H1 (cell line): Measurements from ENCODE around the gene ZNF100. TPM values are rescaled to one million over a fixed set of nuclear protein-coding genes. Genes with fewer than 3 reads are reported as not detected.

Experiments
- CTCF ChIA-PET: fragments of 300-600 bp; sonication (Branson Sonifier 250); formaldehyde crosslinking; loops from one replicate; lab custom pipeline; 2021; ENCODE audit not compliant: partially characterized antibody; lab: Charles Lee
- POLR2A ChIA-PET: fragments of 300-600 bp; sonication (Branson Sonifier 250); formaldehyde crosslinking; loops from one replicate; lab custom pipeline; 2021; ENCODE audit warnings: inconsistent platforms; ENCODE audit not compliant: partially characterized antibody; lab: Charles Lee
- DNase-seq, 2 experiments: peaks; one replicate each; pipeline versions ENCODE4 v3.0.0 to v3.0.0-alpha.2; 2010 to 2022; ENCODE audit warnings: low spot score in 2 of 2, low read depth in 1 of 2, mixed read lengths in 1 of 2
- FAIRE-seq: peaks from 2 replicates; lab custom pipeline; 2011; peaks lifted over from hg19 to GRCh38; lab: Jason Lieb, UNC
- H2AFZ ChIP-seq: 2 replicates; pipeline ENCODE4 v1.8.1; 2012; ENCODE audit warnings: low read length, inconsistent platforms
- H2AK5ac ChIP-seq: 2 replicates; pipeline ENCODE4 v1.6.1; 2013; ENCODE audit warnings: low read depth, low read length
- H2BK120ac ChIP-seq: replicated peaks from 2 replicates; pipeline ENCODE3; 2013; ENCODE audit warnings: low read depth, low read length, inconsistent platforms
- H2BK12ac ChIP-seq: 2 replicates; pipeline ENCODE4 v1.6.1; 2013; ENCODE audit warnings: low read depth, low read length
- H2BK15ac ChIP-seq: 2 replicates; pipeline ENCODE4 v1.6.1; 2013; ENCODE audit warnings: low read length
- H2BK20ac ChIP-seq: 2 replicates; pipeline ENCODE4 v1.6.1; 2013; ENCODE audit warnings: low read length
- H2BK5ac ChIP-seq: 2 replicates; pipeline ENCODE4 v1.6.1; 2013; ENCODE audit warnings: low read depth, low read length
- H3K14ac ChIP-seq: 2 replicates; pipeline ENCODE4 v1.6.1; 2013; ENCODE audit warnings: inconsistent platforms; ENCODE audit not compliant: insufficient read length
- H3K18ac ChIP-seq: 2 replicates; pipeline ENCODE4 v1.6.1; 2013; ENCODE audit warnings: low read length; ENCODE audit errors: extremely low read depth
- H3K23ac ChIP-seq: 2 replicates; pipeline ENCODE4 v1.6.1; 2013; ENCODE audit warnings: inconsistent platforms; ENCODE audit not compliant: insufficient read length
- H3K23me2 ChIP-seq: 2 replicates; pipeline ENCODE4 v1.6.1; 2013; ENCODE audit warnings: low read depth, low read length
- H3K27ac ChIP-seq: 2 replicates; pipeline ENCODE4 v1.6.1; 2011; ENCODE audit warnings: low read depth, low read length, inconsistent platforms
- H3K27me3 ChIP-seq, 4 experiments: replicated peaks in 1 of 4; 1 replicate in 1 of 4; 2 replicates in 3 of 4; pipeline versions ENCODE4 v1.6.1 to v1.8.1; 2011 to 2013; ENCODE audit warnings: low read length in 3 of 4, mild to moderate bottlenecking in 3 of 4, inconsistent platforms in 2 of 4, mixed read lengths in 2 of 4, moderate library complexity in 1 of 4; ENCODE audit not compliant: control insufficient read depth in 3 of 4, insufficient read depth in 3 of 4; ENCODE audit errors: extremely low read depth in 1 of 4
- H3K36me3 ChIP-seq, 4 experiments: 2 replicates each; pipeline versions ENCODE4 v1.6.1 to v1.8.1; 2011 to 2013; ENCODE audit warnings: mild to moderate bottlenecking in 4 of 4, low read length in 3 of 4, moderate library complexity in 2 of 4, control low read depth in 1 of 4, inconsistent platforms in 1 of 4; ENCODE audit not compliant: insufficient read depth in 4 of 4, control insufficient read depth in 2 of 4
- H3K4ac ChIP-seq: replicated peaks from 2 replicates; pipeline ENCODE3; 2013; ENCODE audit warnings: low read length, low read depth, mixed read lengths, inconsistent platforms; ENCODE audit not compliant: insufficient read length
- H3K4me1 ChIP-seq, 4 experiments: replicated peaks in 1 of 4; 1 replicate in 1 of 4; 2 replicates in 3 of 4; pipeline versions ENCODE4 v1.6.1 to v1.8.1; 2011 to 2013; ENCODE audit warnings: low read length in 3 of 4, inconsistent platforms in 2 of 4, mixed read lengths in 1 of 4; ENCODE audit not compliant: insufficient read depth in 4 of 4, control insufficient read depth in 3 of 4
- H3K4me2 ChIP-seq, 2 experiments: 2 replicates each; pipeline versions ENCODE4 v1.6.1 to v1.8.1; 2011 to 2013; ENCODE audit warnings: low read depth in 2 of 2, low read length in 2 of 2, control low read depth in 1 of 2, inconsistent platforms in 1 of 2, mild to moderate bottlenecking in 1 of 2; ENCODE audit not compliant: insufficient read depth in 1 of 2
- H3K4me3 ChIP-seq, 4 experiments: fragments of 200-600, 300-600 bp in 1 of 4; sonication (generic), shearing (Covaris generic), sonication (Bioruptor Twin) in 1 of 4; 2 replicates each; pipeline versions ENCODE4 v1.5.1 to v1.8.1; 2011 to 2016; ENCODE audit warnings: low read length in 4 of 4, low read depth in 3 of 4, control low read depth in 2 of 4, inconsistent platforms in 2 of 4, mild to moderate bottlenecking in 2 of 4, mixed read lengths in 1 of 4, moderate library complexity in 1 of 4; ENCODE audit not compliant: insufficient read depth in 2 of 4; ENCODE audit errors: extremely low read depth in 1 of 4
- H3K56ac ChIP-seq: replicated peaks from 2 replicates; pipeline ENCODE3; 2013; ENCODE audit warnings: low read depth, mild to moderate bottlenecking, mixed read lengths, low read length, inconsistent platforms; ENCODE audit not compliant: insufficient read length
- H3K79me1 ChIP-seq: 2 replicates; pipeline ENCODE4 v1.6.1; 2013; ENCODE audit warnings: low read depth, low read length, control low read depth
- H3K79me2 ChIP-seq, 2 experiments: 2 replicates each; pipeline versions ENCODE4 v1.6.1 to v1.8.1; 2012 to 2013; ENCODE audit warnings: low read length in 2 of 2, mild to moderate bottlenecking in 2 of 2, inconsistent platforms in 1 of 2; ENCODE audit not compliant: insufficient read depth in 2 of 2, control insufficient read depth in 1 of 2
- H3K9ac ChIP-seq, 4 experiments: replicated peaks in 1 of 4; 1 replicate in 1 of 4; 2 replicates in 3 of 4; pipeline versions ENCODE4 v1.6.1 to v1.8.1; 2011 to 2013; ENCODE audit warnings: low read depth in 3 of 4, low read length in 3 of 4, control low read depth in 2 of 4, mild to moderate bottlenecking in 2 of 4, moderate library complexity in 2 of 4, inconsistent platforms in 1 of 4; ENCODE audit errors: extremely low read depth in 1 of 4
- H3K9me3 ChIP-seq, 2 experiments: 2 replicates each; pipeline versions ENCODE4 v1.6.1 to v1.8.1; 2012 to 2013; ENCODE audit warnings: mild to moderate bottlenecking in 2 of 2, moderate library complexity in 2 of 2, control low read depth in 1 of 2, inconsistent platforms in 1 of 2, low read depth in 1 of 2, low read length in 1 of 2, mixed read lengths in 1 of 2; ENCODE audit not compliant: insufficient read depth in 2 of 2
- H4K20me1 ChIP-seq, 2 experiments: replicated peaks in 1 of 2; 2 replicates each; pipeline versions ENCODE3 to v1.8.1; 2011 to 2013; ENCODE audit warnings: inconsistent platforms in 2 of 2, low read length in 2 of 2, mild to moderate bottlenecking in 1 of 2; ENCODE audit not compliant: insufficient read depth in 2 of 2, control insufficient read depth in 1 of 2
- H4K5ac ChIP-seq: 2 replicates; pipeline ENCODE4 v1.6.1; 2013; ENCODE audit warnings: low read length, low read depth, mixed read lengths, inconsistent platforms; ENCODE audit not compliant: insufficient read length
- H4K8ac ChIP-seq: 2 replicates; pipeline ENCODE4 v1.8.0; 2013; ENCODE audit warnings: mild to moderate bottlenecking, moderate library complexity, low read length, inconsistent platforms; ENCODE audit not compliant: insufficient read depth; ENCODE audit errors: extremely low read depth
- H4K91ac ChIP-seq: replicated peaks from 2 replicates; pipeline ENCODE3; 2013; ENCODE audit warnings: low read length, mixed read lengths, inconsistent platforms; ENCODE audit not compliant: insufficient read length
- ATF2 ChIP-seq: IDR thresholded peaks from 2 replicates; pipeline ENCODE4 v1.6.1; 2012; ENCODE audit warnings: low read length, inconsistent platforms
- EP300 ChIP-seq, 2 experiments: IDR thresholded peaks; 1 replicate in 1 of 2; 2 replicates in 1 of 2; pipeline ENCODE4 v1.6.1; 2011 to 2012; ENCODE audit warnings: low read depth in 2 of 2, low read length in 2 of 2, mild to moderate bottlenecking in 2 of 2, borderline replicate concordance in 1 of 2, inconsistent platforms in 1 of 2, moderate library complexity in 1 of 2
- GABPA ChIP-seq: IDR thresholded peaks from 2 replicates; pipeline ENCODE4 v1.6.1; 2011; ENCODE audit warnings: mild to moderate bottlenecking, low read length, moderate library complexity, borderline replicate concordance; ENCODE audit not compliant: insufficient read depth
- HDAC2 ChIP-seq, 2 experiments: fragments of 300-600 bp in 1 of 2; sonication (generic) in 1 of 2; IDR thresholded peaks; 2 replicates each; pipeline ENCODE4 v1.6.1; 2011 to 2012; ENCODE audit warnings: low read depth in 2 of 2, low read length in 2 of 2, mild to moderate bottlenecking in 2 of 2, moderate library complexity in 2 of 2, borderline replicate concordance in 1 of 2, inconsistent platforms in 1 of 2
- NRF1 ChIP-seq: IDR thresholded peaks from 2 replicates; pipeline ENCODE4 v1.6.1; 2011; ENCODE audit warnings: mild to moderate bottlenecking, low read depth, low read length, improper control_type of control experiment
- RNF2 ChIP-seq: fragments of 200-900, 300-1000 bp; sonication (generic); IDR thresholded peaks from 2 replicates; pipeline ENCODE4 v1.7.1; 2016; ENCODE audit warnings: borderline replicate concordance, low read depth, mild to moderate bottlenecking, antibody characterized with exemption, low read length; ENCODE audit not compliant: poor library complexity, severe bottlenecking; ENCODE audit errors: missing control alignments
- TCF12 ChIP-seq: IDR thresholded peaks from 2 replicates; pipeline ENCODE4 v1.6.1; 2011; ENCODE audit warnings: low read depth, mild to moderate bottlenecking, low read length
- WGBS, 2 experiments: shearing (Covaris generic) in 1 of 2; methylation state at CpG; one replicate each; pipeline versions ENCODE4 v1.1.6 to v1.1.7; 2013 to 2015; ENCODE audit warnings: low lambda C conversion rate in 2 of 2, mixed read lengths in 2 of 2, inconsistent platforms in 1 of 2, low coverage in 1 of 2, missing lambda C conversion rate in 1 of 2; ENCODE audit not compliant: insufficient replicate concordance in 2 of 2, insufficient coverage in 1 of 2, insufficient read length in 1 of 2; ENCODE audit errors: extremely low coverage in 1 of 2, missing lambda C conversion rate in 1 of 2; 5-methylcytosine and 5-hydroxymethylcytosine counted together
- polyA plus RNA-seq, 7 experiments: library from polyadenylated mRNA; depleted of rRNA in 3 of 7; stranded (reverse) in 5 of 7; unstranded in 2 of 7; fragments of >200 nt in 5 of 7; fragments of 200-250 nt in 2 of 7; gene quantifications; 1 replicate in 5 of 7; 2 replicates in 1 of 7; 4 replicates in 1 of 7; pipeline versions ENCODE4 v1.2.1 to v1.2.3, GENCODE V29; 2011 to 2013; ENCODE audit warnings: missing spikeins in 2 of 7, mixed read lengths in 2 of 7
- total RNA-seq: library from RNA; stranded (reverse); fragmentation: NEBNext Ultra II Directional; extraction: Animal tissue kit (Norgen Biotek cat#: 25700); gene quantifications from 2 replicates; pipeline ENCODE4 v1.2.1, GENCODE V29; 2021

ZNF100 gene
- total and polyA plus RNA-seq, 2 of the 8 experiments (the other 6 are each of a cell fraction or from before 2014, with no cell fraction given) = 4.9 to 30.8 TPM

GRCh38 chr19:21680026-21680425, 87.4 kb downstream of the ZNF100 start:
- Histone ChIP-seq H4K91ac (no peak overlapping the region), H4K5ac (no peak overlapping the region), H2BK20ac (no peak overlapping the region), H2AK5ac (no peak overlapping the region), H3K4me1 (no peaks in the 10 kb centered on the region; a peak in 1 of 7 replicates), H3K36me3 (peaks cover 0 to 5% (median 2%) of the 10 kb centered on the region in 4 experiments; a peak in 2 of 8 replicates), H3K4me3 (peak overlapping the region in 1 of 4 experiments; percentile 17; a peak in 1 of 8 replicates), H2AFZ (no peak overlapping the region), H3K27ac (no peak overlapping the region)
- WGBS, 2 experiments = 79% methylated on average over 5 of the region's 5 CpGs; no CpG with 5 or more reads in 1 of the 2 experiments
- TF ChIP-seq ATF2 (no peak), HDAC2 (IDR thresholded peaks at IDR 0.05; ENCODE audit: borderline replicate concordance in 1 of 2, low read depth in 2 of 2, low read length in 2 of 2) (no peak), EP300 (IDR thresholded peaks at IDR 0.05; ENCODE audit: borderline replicate concordance in 1 of 2, low read depth in 2 of 2, low read length in 2 of 2) (no peak), RNF2 (no peak), NRF1 (no peak), GABPA (no peak), TCF12 (no peak)
- TF ChIP-seq, all 59 proteins: peak for 0
- Histone ChIP-seq H3K9ac (no peak overlapping the region), H4K20me1 (no peaks in the 10 kb centered on the region), H3K79me2 (no peaks in the 10 kb centered on the region), H3K79me1 (no peaks in the 10 kb centered on the region), H2BK12ac (no peak overlapping the region), H3K18ac (no peak overlapping the region), H3K14ac (no peak overlapping the region), H2BK120ac (no peak overlapping the region), H2BK15ac (no peak overlapping the region), H3K4ac (no peak overlapping the region), H3K23me2 (no peaks in the 10 kb centered on the region), H3K23ac (no peak overlapping the region), H2BK5ac (no peak overlapping the region), H3K4me2 (no peak overlapping the region), H3K56ac (no peak overlapping the region), H3K9me3 (peaks cover 19 to 26% of the 10 kb centered on the region in 2 experiments), H4K8ac (no peak overlapping the region), H3K27me3 (no peaks in the 10 kb centered on the region)
- CTCF ChIA-PET = interaction anchor here (0.6 to 1.3 kb wide), 2 partner anchors 9 to 615 kb away, joined by 3 read pairs; no protein-coding TSS in a partner anchor
- DNase-seq (no peak), FAIRE-seq (peak; percentile 78)
- POLR2A ChIA-PET = no interaction called here
